CD4-positive, alpha-beta T cell (primary cell): ENCODE results near the gene MSMB. TPM values are rescaled to one million over a fixed set of nuclear protein-coding genes. Genes with fewer than 3 reads are reported as not detected.

Experiments
- ATAC-seq: fragments of 200-7000 bp; cut with Tn5 transposase; one replicate; pipeline ENCODE4 v1.10.0; 2022; ENCODE audit warnings: mild to moderate bottlenecking; ENCODE audit not compliant: poor library complexity
- CTCF ChIA-PET: fragments of 350-600 bp; sonication (Branson Sonifier 250); formaldehyde crosslinking; loops from one replicate; lab custom pipeline; 2021; ENCODE audit warnings: antibody characterized with exemption, inconsistent platforms; lab: Charles Lee
- POLR2A ChIA-PET: fragments of 350-600 bp; sonication (Branson Sonifier 250); formaldehyde crosslinking; loops from one replicate; lab custom pipeline; 2021; ENCODE audit warnings: antibody characterized with exemption, inconsistent platforms; lab: Charles Lee
- DNase-seq, 14 experiments: peaks; one replicate each; pipeline ENCODE4 v3.0.0-alpha.2; 2013 to 2020; ENCODE audit warnings: mixed read lengths in 2 of 14
- H3K27ac ChIP-seq, 2 donors: one replicate each; pipeline versions ENCODE4 v1.5.1 to v1.7.0; 2013; ENCODE audit warnings: low read length in 2 of 2, low read depth in 1 of 2, mild to moderate bottlenecking in 1 of 2
- H3K27me3 ChIP-seq, 2 experiments: 1 replicate in 1 of 2; 2 replicates in 1 of 2; pipeline versions ENCODE4 v1.6.1 to v1.7.0; 2013; ENCODE audit warnings: low read length in 2 of 2, control low read depth in 1 of 2, mild to moderate bottlenecking in 1 of 2, moderate library complexity in 1 of 2; ENCODE audit not compliant: insufficient read depth in 2 of 2, control insufficient read depth in 1 of 2
- H3K36me3 ChIP-seq: one replicate; pipeline ENCODE4 v1.6.1; 2013; ENCODE audit warnings: low read length, control low read depth; ENCODE audit not compliant: insufficient read depth
- H3K4me1 ChIP-seq: one replicate; pipeline ENCODE4 v1.6.1; 2013; ENCODE audit warnings: low read length, control low read depth; ENCODE audit not compliant: insufficient read depth
- H3K4me3 ChIP-seq: one replicate; pipeline ENCODE4 v1.5.1; 2013; ENCODE audit warnings: mild to moderate bottlenecking, low read length, moderate library complexity
- H3K9me3 ChIP-seq, 2 experiments: 1 replicate in 1 of 2; 2 replicates in 1 of 2; pipeline versions ENCODE4 v1.6.1 to v1.7.0; 2013; ENCODE audit warnings: low read length in 2 of 2, mild to moderate bottlenecking in 2 of 2, control low read depth in 1 of 2, moderate library complexity in 1 of 2; ENCODE audit not compliant: control insufficient read depth in 1 of 2, insufficient read depth in 1 of 2
- H3K27ac Mint-ChIP-seq: one replicate; pipeline ENCODE4 v1.8.0; 2020; ENCODE audit warnings: mixed read lengths
- H3K27me3 Mint-ChIP-seq: one replicate; pipeline ENCODE4 v1.8.0; 2021; ENCODE audit warnings: mixed read lengths
- H3K36me3 Mint-ChIP-seq: one replicate; pipeline ENCODE4 v1.8.0; 2021; ENCODE audit warnings: low read depth, mixed read lengths
- H3K4me1 Mint-ChIP-seq: one replicate; pipeline ENCODE4 v1.8.0; 2021; ENCODE audit warnings: low read depth, mixed read lengths
- H3K4me3 Mint-ChIP-seq: one replicate; pipeline ENCODE4 v1.8.0; 2020; ENCODE audit warnings: mild to moderate bottlenecking, mixed read lengths
- H3K9me3 Mint-ChIP-seq: one replicate; pipeline ENCODE4 v1.8.0; 2020; ENCODE audit warnings: mixed read lengths
- CTCF ChIP-seq: fragments of 200-600 bp; IDR thresholded peaks from one replicate; pipeline ENCODE4 v1.8.0; 2022; ENCODE audit warnings: antibody characterized with exemption, mild to moderate bottlenecking
- intact Hi-C, 2 experiments: fragments of 100-400 bp; cut with DNase I in 1 of 2; cut with micrococcal nuclease in 1 of 2; formaldehyde crosslinking; loops; one replicate each; pipeline versions ENCODE4 v1.15.1 to v1.9.0; 2023 to 2025; cut with DNase I, micrococcal nuclease
- total RNA-seq, 174 experiments: library from RNA in 2 of 174; stranded (reverse) in 2 of 174; gene quantifications; one replicate each; pipeline ENCODE4 v1.2.3 and lab custom pipeline; 2021 to 2026

The MSMB gene
- total RNA-seq, 2 experiments from 2014 or later, result not detected

DNA sequence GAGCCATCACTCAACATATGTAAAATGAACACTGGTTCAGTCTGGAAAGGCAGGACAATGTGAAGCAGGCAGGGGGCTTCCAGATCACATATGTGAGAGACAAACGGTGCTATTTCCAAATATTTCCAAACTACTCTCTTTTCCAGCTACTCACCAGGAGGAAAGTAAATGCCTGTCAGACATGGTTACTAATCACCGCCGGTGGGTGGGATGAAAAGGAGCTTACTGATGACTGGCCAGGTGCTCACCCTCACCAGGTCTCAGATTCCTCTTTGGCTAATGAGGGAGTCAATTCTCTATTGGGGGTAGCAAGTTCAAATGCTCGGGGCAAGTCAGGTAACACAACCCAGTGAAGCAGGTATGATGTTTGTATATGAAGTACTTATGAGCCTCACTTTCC, 9.7 kb upstream of the MSMB start:
- Mint-ChIP-seq H3K4me1 (peaks cover 21% of the 10 kb centered on the region), H3K27ac (no peak overlapping the region), H3K4me3 (no peak overlapping the region), H3K27me3 (no peaks in the 10 kb centered on the region), H3K9me3 (peaks cover 6% of the 10 kb centered on the region), H3K36me3 (no peaks in the 10 kb centered on the region)
- TF ChIP-seq CTCF, result no peak
- Histone ChIP-seq H3K27ac (no peak overlapping the region), H3K4me3 (no peak overlapping the region), H3K4me1 (no peaks in the 10 kb centered on the region), H3K27me3 (no peaks in the 10 kb centered on the region), H3K9me3 (peaks cover 5 to 8% of the 10 kb centered on the region in 2 experiments), H3K36me3 (no peaks in the 10 kb centered on the region)
- intact Hi-C loops, result no loop called here
- DNase-seq (no peak), ATAC-seq (no peak)
- CTCF ChIA-PET, result no interaction called here
- POLR2A ChIA-PET, result no interaction called here

DNA sequence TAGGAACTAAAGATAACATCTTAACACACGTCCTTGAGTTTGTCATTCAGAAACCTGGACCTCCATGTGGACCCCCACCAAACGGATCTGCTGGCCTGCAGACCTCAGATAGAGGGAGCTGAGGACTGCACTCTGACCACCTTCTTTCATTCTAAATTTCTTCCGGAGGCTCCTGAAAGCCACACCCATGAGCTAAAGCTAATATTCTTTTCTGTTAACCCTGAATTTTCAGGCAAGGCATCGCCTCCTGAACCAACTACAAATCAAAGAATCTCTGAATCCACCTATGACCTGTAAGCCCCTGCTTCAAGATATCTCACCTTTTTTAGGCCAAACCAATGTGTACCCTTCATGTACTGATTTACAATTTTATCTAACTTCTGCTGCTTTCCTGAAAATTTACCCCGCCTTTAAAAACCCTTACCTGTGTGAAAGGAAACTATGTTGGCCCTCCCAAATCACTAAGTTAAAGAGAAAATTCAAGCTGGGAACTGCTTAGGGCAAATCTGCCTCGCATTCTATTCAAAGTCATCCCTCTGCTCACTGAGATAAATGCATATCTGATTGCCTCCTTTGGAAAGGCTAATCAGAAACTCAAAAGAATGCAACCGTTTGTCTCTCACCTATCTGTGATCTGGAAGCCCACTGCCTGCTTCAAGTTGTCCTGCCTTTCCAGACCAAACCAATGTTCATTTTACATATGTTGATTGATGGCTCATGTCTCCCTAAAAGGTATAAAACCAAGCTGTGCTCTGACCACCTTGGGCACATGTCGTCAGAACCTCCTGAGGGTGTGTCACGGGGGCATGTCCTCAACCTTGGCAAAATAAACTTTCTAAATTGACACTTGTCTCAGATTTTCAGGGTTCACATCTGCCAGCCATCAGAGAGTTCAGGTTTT, 7.7 kb upstream of the MSMB start:
- ATAC-seq, result no peak

DNA sequence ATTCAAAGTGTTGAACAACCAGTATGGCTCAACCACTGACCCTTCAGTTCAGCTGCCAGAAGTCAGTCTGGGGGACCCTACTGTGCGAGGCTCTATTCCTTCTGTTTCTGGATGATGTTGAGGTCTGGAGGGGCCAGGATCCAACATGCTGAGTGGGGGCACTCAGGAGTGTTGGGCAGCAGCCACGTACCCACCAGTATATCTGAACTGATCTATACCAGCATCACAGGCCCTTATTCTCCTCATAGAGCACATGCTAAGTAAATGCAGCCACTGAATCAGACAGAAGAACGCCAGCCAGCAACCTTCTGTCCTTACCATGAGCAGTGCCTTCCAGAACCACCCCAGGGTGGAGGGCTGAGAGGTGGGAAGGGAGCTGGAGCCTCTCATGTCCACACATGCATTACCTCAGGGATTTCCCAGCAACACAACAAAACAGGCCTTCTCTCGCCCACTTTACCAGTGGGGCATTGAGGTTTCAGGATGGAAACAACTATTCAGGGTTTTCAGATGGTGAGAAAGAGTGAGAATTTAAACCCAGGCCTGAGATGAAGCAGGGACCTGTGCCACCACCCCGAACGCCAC, 6.8 kb upstream of the MSMB start:
- Histone ChIP-seq H3K36me3 (no peaks in the 10 kb centered on the region), H3K9me3 (peaks cover 5 to 8% of the 10 kb centered on the region in 2 experiments), H3K27ac (no peak overlapping the region), H3K27me3 (peaks cover 0 to 2% of the 10 kb centered on the region in 2 experiments), H3K4me1 (no peaks in the 10 kb centered on the region), H3K4me3 (no peak overlapping the region)
- H3K27me3 Mint-ChIP-seq, result no peaks in the 10 kb centered on the region
- no peak for ATAC-seq
- no peak for DNase-seq
- H3K36me3 Mint-ChIP-seq, result no peaks in the 10 kb centered on the region
- H3K4me1 Mint-ChIP-seq, result peaks cover 21% of the 10 kb centered on the region
- intact Hi-C loops, result no loop called here
- CTCF ChIA-PET, result no interaction called here
- POLR2A ChIA-PET, result interaction anchor here (1.3 kb wide), 1 partner anchor 39 kb away, joined by 3 read pairs; no protein-coding TSS in a partner anchor
- peaks cover 6% of the 10 kb centered on the region for H3K9me3 Mint-ChIP-seq
- no peak overlapping the region for H3K4me3 Mint-ChIP-seq
- H3K27ac Mint-ChIP-seq, result no peak overlapping the region
- TF ChIP-seq CTCF, result no peak

More for the DNA sequence above, 7.7 kb upstream of the MSMB start:
- H3K4me1 Mint-ChIP-seq, result peaks cover 21% of the 10 kb centered on the region
- no peak for TF ChIP-seq CTCF
- intact Hi-C loops, result no loop called here
- H3K27me3 Mint-ChIP-seq, result no peaks in the 10 kb centered on the region
- ChIA-PET CTCF (no interaction called here), POLR2A (interaction anchor here (1.3 kb wide), 1 partner anchor 38 kb away, joined by 3 read pairs; no protein-coding TSS in a partner anchor)
- H3K4me1 ChIP-seq, result no peaks in the 10 kb centered on the region
- peaks cover 6% of the 10 kb centered on the region for H3K9me3 Mint-ChIP-seq
- no peak overlapping the region for H3K4me3 ChIP-seq
- no peak for DNase-seq
- H3K36me3 ChIP-seq, result no peaks in the 10 kb centered on the region
- H3K36me3 Mint-ChIP-seq, result no peaks in the 10 kb centered on the region
- peaks cover 0 to 2% of the 10 kb centered on the region in 2 experiments for H3K27me3 ChIP-seq
- H3K27ac Mint-ChIP-seq, result no peak overlapping the region
- H3K4me3 Mint-ChIP-seq, result no peak overlapping the region
- peaks cover 5 to 8% of the 10 kb centered on the region in 2 experiments for H3K9me3 ChIP-seq
- no peak overlapping the region for H3K27ac ChIP-seq
